ENCODE data around the gene SNX5. TPM values are rescaled to one million over a fixed set of nuclear protein-coding genes. Genes with fewer than 3 reads are reported as not detected.

Gene SNX5
- total and polyA plus RNA-seq, 9 of the 15 experiments (the other 6 are each of a cell fraction or from before 2014, with no cell fraction given): 53.5 to 276 (median 160) TPM

DNA sequence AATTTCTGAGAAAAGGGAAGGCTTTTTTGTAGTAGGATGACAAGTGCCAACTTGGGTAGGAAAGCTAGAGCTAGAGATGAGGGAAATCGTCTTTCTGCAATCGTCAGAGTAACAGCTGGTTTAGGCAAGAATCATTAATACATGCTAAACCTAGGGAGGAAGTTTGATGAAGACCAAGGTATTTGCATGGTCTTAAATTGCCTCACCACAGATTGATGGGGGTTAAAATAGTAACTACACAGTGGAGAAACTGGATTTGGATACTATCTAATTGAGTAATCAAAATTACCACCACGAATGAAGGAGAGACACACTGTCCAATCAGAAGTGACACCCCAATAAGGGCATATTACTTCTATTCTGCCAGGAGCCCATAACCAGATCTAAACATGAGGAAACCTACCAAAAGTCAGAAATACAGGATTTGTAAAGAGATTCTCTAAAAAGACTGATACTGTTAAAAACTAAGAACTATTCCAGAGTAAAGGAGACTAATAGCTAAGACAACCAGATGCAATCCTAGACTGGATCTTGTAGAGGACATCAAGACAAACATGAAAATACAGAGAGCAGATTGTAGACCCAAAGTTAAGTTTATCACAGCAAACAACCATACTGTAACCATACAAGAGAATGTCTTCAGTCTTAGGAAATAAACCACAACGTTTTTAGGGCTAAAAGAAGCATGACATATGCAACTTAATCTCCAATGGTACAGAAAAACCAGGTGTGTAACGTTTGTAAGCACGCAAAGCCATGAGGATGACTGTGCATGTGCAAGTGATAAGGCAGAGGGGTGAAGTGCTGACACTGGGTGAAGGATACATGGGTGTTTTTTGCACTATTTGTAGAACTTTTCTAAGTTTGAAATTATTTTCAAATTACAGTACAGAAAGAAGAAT is 21.8 kb downstream of the SNX5 start:
- Histone ChIP-seq H3K4me3 (no peak overlapping the region), H3K27me3 (ENCODE audit: control insufficient read depth in 2 of 2, insufficient read depth in 2 of 2, low read length in 2 of 2) (no peaks in the 10 kb centered on the region), H3K9me3 (replicated peaks; ENCODE audit: control insufficient read depth, insufficient read depth, low read depth, low read length) (no peaks in the 10 kb centered on the region), H3K79me2 (ENCODE audit: control insufficient read depth, insufficient read depth, low read length) (peaks cover 9% of the 10 kb centered on the region; the same call in 2 of the 3 replicates), H2AFZ (ENCODE audit: low read depth, low read length) (no peak overlapping the region), H4K20me1 (replicated peaks; ENCODE audit: control insufficient read depth, insufficient read depth, low read length) (no peaks in the 10 kb centered on the region), H3K9me1 (ENCODE audit: control insufficient read depth, insufficient read depth, low read length) (no peaks in the 10 kb centered on the region), H3K4me2 (ENCODE audit: insufficient read depth, low read length) (no peak overlapping the region), H3K9ac (ENCODE audit: insufficient read depth in 1 of 2, low read depth in 2 of 2, low read length in 2 of 2) (no peak overlapping the region), H3K27ac (ENCODE audit: extremely low read depth, low read depth, low read length) (no peak overlapping the region), H3K4me1 (replicated peaks in 1 of 2; ENCODE audit: control insufficient read depth in 2 of 2, insufficient read depth in 2 of 2, low read length in 2 of 2) (no peaks in the 10 kb centered on the region), H3K36me3 (ENCODE audit: control insufficient read depth, insufficient read depth, low read length) (peaks cover 98% of the 10 kb centered on the region)
- ChIA-PET POLR2A (interaction anchor here (0.8 kb wide), 1 partner anchor 22 kb away, joined by 3 read pairs; the partner anchor contains the start of genes MGME1 and SNX5), CTCF (ENCODE audit: low intra/inter-chr PET ratio) (no interaction called here)
- no peak for ATAC-seq
- FAIRE-seq: peak; percentile 48
- 63% methylated on average over 6 of the region's 6 CpGs for whole genome bisulfite sequencing (ENCODE audit: insufficient coverage, low coverage, missing lambda C conversion rate)
- BruUV-seq (replicated peaks): no TSS peak
- no peak for DNase-seq (ENCODE audit: extremely low read depth in 1 of 4, low spot score in 3 of 4)
- TF ChIP-seq TAF1 (IDR thresholded peaks at IDR 0.05; ENCODE audit: control insufficient read depth, extremely low read depth, insufficient read depth, low read length, severe bottlenecking) (no peak), ZFP30 (CRISPR knock-in tag; IDR thresholded peaks at IDR 0.05; ENCODE audit: borderline replicate concordance) (no peak), FOXM1 (IDR thresholded peaks at IDR 0.05; ENCODE audit: low read depth) (no peak), FOXM1 (CRISPR knock-in tag; IDR thresholded peaks at IDR 0.05; ENCODE audit: low read depth) (no peak), ZNF431 (CRISPR knock-in tag; IDR thresholded peaks at IDR 0.05) (no peak), ZNF24 (IDR thresholded peaks at IDR 0.05) (no peak), ZBTB8A (IDR thresholded peaks at IDR 0.05; ENCODE audit: partially characterized antibody) (no peak), XRCC3 (IDR thresholded peaks at IDR 0.05) (no peak), ARID3B (CRISPR knock-in tag; IDR thresholded peaks at IDR 0.05; ENCODE audit: borderline replicate concordance) (no peak), BMI1 (IDR thresholded peaks at IDR 0.05; ENCODE audit: low read length) (no peak), SRF (CRISPR knock-in tag; IDR thresholded peaks at IDR 0.05) (no peak), KLF1 (tag; IDR thresholded peaks at IDR 0.05) (no peak), ZC3H4 (CRISPR knock-in tag; IDR thresholded peaks at IDR 0.05; ENCODE audit: borderline replicate concordance) (no peak), ETV6 (IDR thresholded peaks at IDR 0.05; ENCODE audit: borderline replicate concordance in 1 of 2, low read depth in 2 of 2, low read length in 1 of 2) (no peak), ETV6 (CRISPR knock-in tag; IDR thresholded peaks at IDR 0.05; ENCODE audit: borderline replicate concordance) (no peak), MTA3 (IDR thresholded peaks at IDR 0.05; ENCODE audit: borderline replicate concordance) (no peak)
- in situ Hi-C loops (cut with MboI): no loop called here
- intact Hi-C loops (cut with micrococcal nuclease): no loop called here

All from K562 (cell line).